BLaER1 (cell line): ENCODE results near the gene OTUD4.
"Not testable (repeated sequence)": the region's sequence is repeated elsewhere in the genome, so short reads cannot be mapped to it uniquely, and the experiment has no call there.

Experiments used
- H3K27ac ChIP-seq: shearing (Covaris generic); formaldehyde crosslinking; 2 replicates; pipeline ENCODE4 v1.8.1; 2022
- H3K27me3 ChIP-seq: shearing (Covaris generic); formaldehyde crosslinking; 2 replicates; pipeline ENCODE4 v1.8.1; 2022
- H3K36me3 ChIP-seq: shearing (Covaris generic); formaldehyde crosslinking; 2 replicates; pipeline ENCODE4 v1.8.1; 2022
- H3K4me1 ChIP-seq: shearing (Covaris generic); formaldehyde crosslinking; 2 replicates; pipeline ENCODE4 v1.8.1; 2022
- H3K4me2 ChIP-seq: shearing (Covaris generic); formaldehyde crosslinking; 2 replicates; pipeline ENCODE4 v1.8.1; 2022
- H3K4me3 ChIP-seq: shearing (Covaris generic); formaldehyde crosslinking; 2 replicates; pipeline ENCODE4 v1.8.1; 2022
- H3K9ac ChIP-seq: shearing (Covaris generic); formaldehyde crosslinking; 2 replicates; pipeline ENCODE4 v1.8.1; 2022
- H3K9me3 ChIP-seq: shearing (Covaris generic); formaldehyde crosslinking; 2 replicates; pipeline ENCODE4 v1.8.1; 2022
- H4K20me1 ChIP-seq: shearing (Covaris generic); formaldehyde crosslinking; 2 replicates; pipeline ENCODE4 v1.8.1; 2022
- Cebpa-rat ChIP-seq: shearing (Covaris generic); IDR thresholded peaks from 2 replicates; pipeline ENCODE4 v1.8.1; 2022

The OTUD4 gene

DNA sequence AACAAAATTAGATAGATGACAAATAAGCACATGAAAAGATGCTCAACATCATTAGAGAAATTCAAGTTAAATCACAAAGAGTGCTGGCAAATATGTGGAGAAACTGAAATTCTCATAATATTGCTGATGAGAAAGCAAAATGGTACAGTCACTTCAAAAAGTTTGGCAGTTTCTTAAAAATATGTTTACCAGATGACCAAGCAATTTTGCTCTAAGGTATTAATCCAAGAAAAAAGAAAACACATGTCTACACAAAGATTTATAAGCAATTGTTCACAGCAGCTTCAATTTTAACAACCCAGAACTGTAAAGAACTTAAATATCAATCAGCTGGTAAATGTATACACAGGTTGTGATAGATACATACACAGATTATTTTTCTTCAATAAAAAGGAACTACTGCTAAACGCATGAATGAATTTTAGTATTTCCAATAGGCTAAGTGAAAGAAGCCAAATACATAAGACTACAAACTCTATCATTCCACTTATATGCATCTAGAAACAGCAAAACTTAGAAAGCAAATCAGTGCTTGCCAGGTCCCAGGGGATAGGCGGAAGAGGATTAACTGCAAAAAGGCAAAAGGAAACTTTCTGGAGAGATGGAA lies 11.7 kb downstream of the OTUD4 start:
- Histone ChIP-seq H3K9me3 (no peaks in the 10 kb centered on the region), H3K4me3 (no peak overlapping the region), H3K27ac (no peak overlapping the region), H3K4me1 (no peaks in the 10 kb centered on the region), H3K4me2 (no peak overlapping the region), H4K20me1 (peaks cover 89% of the 10 kb centered on the region), H3K36me3 (peaks cover 88% of the 10 kb centered on the region), H3K9ac (no peak overlapping the region), H3K27me3 (no peaks in the 10 kb centered on the region)
- TF ChIP-seq Cebpa-rat: no peak

DNA sequence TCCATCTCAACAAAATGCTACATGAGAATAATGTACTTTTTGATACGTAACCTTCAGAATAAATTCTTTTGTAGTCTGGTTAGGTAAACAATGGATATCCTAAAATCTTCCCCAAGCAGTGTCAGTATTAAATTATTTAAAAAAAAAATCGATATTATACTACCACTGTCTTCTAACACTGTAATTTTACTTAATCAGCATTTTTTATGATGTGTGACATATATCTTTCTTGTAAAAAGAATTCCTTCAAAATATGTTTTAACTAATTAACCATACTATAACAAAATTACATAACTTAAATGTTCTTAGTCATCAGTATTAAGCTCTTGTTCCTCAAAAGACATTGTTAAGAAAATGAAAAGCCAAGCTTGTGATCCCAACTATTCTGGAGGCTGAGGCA lies 12.5 kb downstream of the OTUD4 start:
- H3K9me3 ChIP-seq: no peaks in the 10 kb centered on the region
- H3K4me2 ChIP-seq: no peak overlapping the region
- peaks cover 86% of the 10 kb centered on the region for H3K36me3 ChIP-seq
- no peak overlapping the region for H3K9ac ChIP-seq
- H3K27ac ChIP-seq: no peak overlapping the region
- H3K4me3 ChIP-seq: no peak overlapping the region
- H3K4me1 ChIP-seq: no peaks in the 10 kb centered on the region
- TF ChIP-seq Cebpa-rat: no peak
- H4K20me1 ChIP-seq: peaks cover 84% of the 10 kb centered on the region
- H3K27me3 ChIP-seq: no peaks in the 10 kb centered on the region

- Histone ChIP-seq H3K9me3 (no peaks in the 10 kb centered on the region), H3K27me3 (no peaks in the 10 kb centered on the region), H3K4me2 (no peak overlapping the region), H3K9ac (no peak overlapping the region), H3K36me3 (peaks cover 94% of the 10 kb centered on the region), H3K4me1 (no peaks in the 10 kb centered on the region), H3K4me3 (no peak overlapping the region), H4K20me1 (peaks cover 68% of the 10 kb centered on the region), H3K27ac (no peak overlapping the region)
- TF ChIP-seq Cebpa-rat: no peak
Measured at GRCh38 chr4:145161549-145161948, 18.8 kb downstream of the OTUD4 start.

DNA sequence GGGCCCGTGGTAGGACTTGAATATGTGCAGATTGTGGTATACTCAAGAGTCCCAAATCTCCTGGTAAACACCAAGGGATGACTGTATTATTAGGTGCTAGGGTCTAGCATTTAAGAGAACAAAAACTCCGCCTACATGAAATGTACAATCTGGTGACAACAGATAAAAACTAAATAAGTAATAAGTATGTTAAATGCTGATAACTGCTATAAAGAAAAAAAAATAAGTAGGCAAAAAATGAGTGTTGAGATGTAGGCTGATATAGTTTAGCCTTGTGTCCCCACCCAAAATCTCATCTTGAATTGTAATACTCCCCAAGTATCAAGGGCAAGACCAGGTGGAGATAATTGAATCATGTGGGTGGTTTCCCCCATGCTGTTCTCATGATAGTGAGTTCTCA lies 23.4 kb downstream of the OTUD4 start:
- H3K4me3 ChIP-seq: no peak overlapping the region
- H3K36me3 ChIP-seq: peaks cover 87% of the 10 kb centered on the region
- no peaks in the 10 kb centered on the region for H3K27me3 ChIP-seq
- no peaks in the 10 kb centered on the region for H3K4me1 ChIP-seq
- no peak overlapping the region for H3K4me2 ChIP-seq
- H3K9ac ChIP-seq: no peak overlapping the region
- no peaks in the 10 kb centered on the region for H3K9me3 ChIP-seq
- TF ChIP-seq Cebpa-rat: no peak
- peaks cover 81% of the 10 kb centered on the region for H4K20me1 ChIP-seq
- H3K27ac ChIP-seq: no peak overlapping the region

DNA sequence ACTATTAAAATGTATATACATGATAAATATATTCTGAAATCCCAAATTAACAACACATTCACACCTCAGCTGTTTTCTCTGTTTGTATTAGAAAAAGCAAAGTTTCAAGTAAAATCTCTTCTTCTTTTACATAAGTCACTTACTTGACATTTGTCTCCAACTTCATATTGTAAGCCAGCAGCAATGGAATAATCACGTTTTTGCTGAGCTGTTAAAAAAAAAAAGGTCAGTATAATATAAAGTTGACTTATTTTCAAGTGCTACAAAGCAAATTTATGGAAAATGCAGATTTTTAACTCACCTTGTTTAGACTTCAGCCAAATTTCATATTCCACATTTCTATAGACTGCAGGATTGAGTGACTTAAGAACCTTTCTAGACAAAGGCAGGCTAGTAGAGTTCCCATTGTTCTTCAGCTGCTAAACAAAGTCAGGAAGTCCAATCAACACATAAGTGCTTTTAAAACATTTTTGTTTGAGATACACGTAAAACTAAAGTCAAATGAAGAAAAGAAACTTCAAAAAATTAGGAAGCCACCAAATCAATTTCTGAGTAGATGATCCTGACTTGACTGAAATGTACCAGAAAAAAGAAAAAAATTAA lies 25.0 kb downstream of the OTUD4 start:
- H3K9ac ChIP-seq: no peak overlapping the region
- H3K27me3 ChIP-seq: no peaks in the 10 kb centered on the region
- no peak for TF ChIP-seq Cebpa-rat
- peaks cover 85% of the 10 kb centered on the region for H3K36me3 ChIP-seq
- H3K27ac ChIP-seq: no peak overlapping the region
- no peaks in the 10 kb centered on the region for H3K9me3 ChIP-seq
- no peak overlapping the region for H3K4me3 ChIP-seq
- H3K4me2 ChIP-seq: no peak overlapping the region
- H3K4me1 ChIP-seq: no peaks in the 10 kb centered on the region
- peaks cover 67% of the 10 kb centered on the region for H4K20me1 ChIP-seq

GRCh38 chr4:145154573-145154972 lies 25.8 kb downstream of the OTUD4 start:
- peaks cover 85% of the 10 kb centered on the region for H3K36me3 ChIP-seq
- no peaks in the 10 kb centered on the region for H3K9me3 ChIP-seq
- no peak overlapping the region for H3K9ac ChIP-seq
- no peaks in the 10 kb centered on the region for H3K4me1 ChIP-seq
- no peak for TF ChIP-seq Cebpa-rat
- no peak overlapping the region for H3K4me3 ChIP-seq
- H3K4me2 ChIP-seq: no peak overlapping the region
- H3K27me3 ChIP-seq: no peaks in the 10 kb centered on the region
- H4K20me1 ChIP-seq: peaks cover 59% of the 10 kb centered on the region
- no peak overlapping the region for H3K27ac ChIP-seq

GRCh38 chr4:145153904-145154298 lies 26.5 kb downstream of the OTUD4 start:
- Histone ChIP-seq H3K27ac (no peak overlapping the region), H4K20me1 (peaks cover 52% of the 10 kb centered on the region), H3K4me2 (no peak overlapping the region), H3K36me3 (peaks cover 85% of the 10 kb centered on the region), H3K9me3 (no peaks in the 10 kb centered on the region), H3K4me3 (no peak overlapping the region), H3K27me3 (no peaks in the 10 kb centered on the region), H3K9ac (no peak overlapping the region), H3K4me1 (no peaks in the 10 kb centered on the region)
- TF ChIP-seq Cebpa-rat: no peak

DNA sequence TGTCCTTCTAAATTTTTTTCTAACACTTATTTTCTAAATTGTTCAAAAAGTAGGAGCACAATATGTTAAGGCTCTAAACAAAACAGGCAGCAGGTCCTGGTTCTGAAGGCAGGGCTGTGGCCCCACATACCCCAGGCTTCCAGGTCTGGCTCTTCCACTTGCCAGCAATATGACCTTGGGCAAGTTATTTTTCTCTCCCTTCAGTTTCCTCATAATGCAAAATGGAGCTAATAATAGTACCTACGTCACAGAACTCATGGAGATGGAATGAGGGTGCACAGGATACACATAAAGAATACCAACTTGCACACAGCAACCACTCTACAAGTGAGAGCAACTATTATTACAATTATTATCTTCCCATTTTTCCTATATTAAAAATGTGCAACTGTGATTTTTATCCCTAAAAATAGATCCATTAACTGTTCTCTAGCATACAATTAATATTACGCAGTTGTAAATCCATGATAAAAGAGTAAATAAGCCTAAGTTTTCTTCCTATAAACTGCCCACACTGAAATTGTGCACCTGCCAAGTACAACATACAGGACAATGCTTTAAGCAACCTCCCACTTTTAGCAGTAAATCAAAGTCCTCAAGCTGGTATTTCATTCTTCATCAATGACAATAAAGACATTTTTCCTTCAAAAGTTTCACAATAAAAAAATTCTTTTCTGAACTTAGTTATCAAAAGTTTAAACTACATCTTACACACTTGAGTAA lies 27.0 kb downstream of the OTUD4 start:
- H3K36me3 ChIP-seq: peaks cover 86% of the 10 kb centered on the region
- H4K20me1 ChIP-seq: peaks cover 52% of the 10 kb centered on the region
- no peak overlapping the region for H3K27ac ChIP-seq
- H3K4me2 ChIP-seq: no peak overlapping the region
- TF ChIP-seq Cebpa-rat: no peak
- no peaks in the 10 kb centered on the region for H3K9me3 ChIP-seq
- no peaks in the 10 kb centered on the region for H3K4me1 ChIP-seq
- H3K4me3 ChIP-seq: no peak overlapping the region
- H3K27me3 ChIP-seq: no peaks in the 10 kb centered on the region
- H3K9ac ChIP-seq: no peak overlapping the region

DNA sequence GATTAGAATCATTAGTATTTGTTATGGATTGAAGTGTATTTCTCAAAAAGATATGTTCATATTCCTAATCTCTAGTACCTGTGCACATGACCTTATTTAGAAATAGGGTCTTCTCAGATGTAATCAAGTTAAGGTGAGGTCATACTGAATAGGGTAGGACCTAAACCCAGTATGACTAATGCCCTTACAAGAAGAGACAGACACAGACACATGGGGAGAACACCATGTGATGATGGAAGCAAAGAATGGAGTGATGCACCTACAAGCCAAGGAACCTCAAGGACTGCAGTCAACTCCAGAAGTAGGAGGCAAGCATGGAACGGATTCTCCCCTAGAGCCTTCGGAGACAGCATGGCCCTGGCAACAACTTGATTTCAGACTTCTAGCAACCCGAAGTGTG lies 31.4 kb downstream of the OTUD4 start:
- Histone ChIP-seq H3K27ac (no peak overlapping the region), H3K4me3 (no peak overlapping the region), H3K4me1 (no peaks in the 10 kb centered on the region), H3K36me3 (peaks cover 93% of the 10 kb centered on the region), H3K9me3 (no peaks in the 10 kb centered on the region), H4K20me1 (0 out of 2 replicates have a peak, but pooled peaks cover 13% of the 10 kb centered on the region), H3K9ac (no peak overlapping the region), H3K4me2 (no peak overlapping the region), H3K27me3 (no peaks in the 10 kb centered on the region)
- TF ChIP-seq Cebpa-rat: no peak

DNA sequence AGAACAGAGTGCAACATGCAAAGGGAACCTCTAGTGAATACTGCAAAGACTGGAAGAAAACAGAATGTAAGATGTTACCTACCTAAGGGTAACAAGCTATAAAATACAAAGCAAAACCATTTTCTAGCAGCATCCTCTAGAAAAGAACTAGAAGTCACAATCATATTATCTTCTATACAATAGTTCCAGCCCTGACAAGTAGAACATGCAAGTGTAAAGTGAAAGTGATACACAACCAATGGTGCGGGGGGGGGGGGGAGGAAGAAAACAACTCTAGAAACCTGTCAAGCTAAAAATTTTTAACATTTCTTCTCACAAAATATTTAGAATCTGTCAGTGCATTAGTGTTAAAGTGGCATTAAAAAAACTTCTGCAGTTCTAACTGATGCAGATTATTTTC lies 44.2 kb downstream of the OTUD4 start:
- not testable (repeated sequence) for H3K27me3 ChIP-seq, H3K9me3 ChIP-seq, H3K4me1 ChIP-seq, H3K9ac ChIP-seq, H3K27ac ChIP-seq, H3K4me3 ChIP-seq, H3K4me2 ChIP-seq
- Histone ChIP-seq H3K36me3 (peaks cover 61% of the 10 kb centered on the region), H4K20me1 (peaks cover 12% of the 10 kb centered on the region; the same call in 1 of the 2 replicates)
